ENCODE results near the gene TFPT. TPM values are rescaled to one million over a fixed set of nuclear protein-coding genes. Genes with fewer than 3 reads are reported as not detected.

Gene TFPT
- total and polyA plus RNA-seq, 10 of the 15 experiments (the other 5 are each of a cell fraction or from before 2014, with no cell fraction given): 1.7 to 40.2 (median 25.6) TPM

- 50% methylated on average over 2 of the region's 2 CpGs for WGBS (ENCODE audit: insufficient coverage, insufficient replicate concordance, low lambda C conversion rate, missing lambda C conversion rate)
- BruUV-seq (replicated peaks): no TSS peak
- no peak for TF ChIP-seq ZNF217 (IDR thresholded peaks at IDR 0.05)
- TF ChIP-seq DPF2 (IDR thresholded peaks at IDR 0.05): no peak
- TF ChIP-seq RB1 (IDR thresholded peaks at IDR 0.05; ENCODE audit: borderline replicate concordance): no peak
- TF ChIP-seq SP1 (IDR thresholded peaks at IDR 0.05; ENCODE audit: low read depth, low read length): no peak
- TF ChIP-seq CUX1 (IDR thresholded peaks at IDR 0.05; ENCODE audit: insufficient replicate concordance, low read depth, low read length): no peak
- no peak for TF ChIP-seq EP300 (IDR thresholded peaks at IDR 0.05; ENCODE audit: borderline replicate concordance in 1 of 2, control insufficient read depth in 1 of 2, low read depth in 2 of 2, low read length in 2 of 2)
- peaks cover 0 to 5% of the 10 kb centered on the region in 2 experiments; a peak in 3 of 4 replicates for H3K36me3 ChIP-seq (ENCODE audit: control insufficient read depth in 2 of 2, insufficient read depth in 2 of 2, low read length in 1 of 2)
- peaks cover 14% of the 10 kb centered on the region for H3K4me1 ChIP-seq (ENCODE audit: control insufficient read depth, insufficient read depth, low read length)
- no peaks in the 10 kb centered on the region for H3K27me3 ChIP-seq (replicated peaks in 1 of 2; ENCODE audit: control insufficient read depth in 2 of 2, insufficient read depth in 2 of 2, low read length in 1 of 2)
- intact Hi-C loops (cut with micrococcal nuclease; ENCODE audit: unreplicated experiment) (no loop called here), in situ Hi-C loops (cut with MboI) (loop anchor here (25.0 kb wide), 1 partner anchor 1528 kb away; the partner anchor contains the start of gene U2AF2)
- no peak overlapping the region for H3K4me2 ChIP-seq (ENCODE audit: control insufficient read depth, insufficient read depth)
- DNase-seq (ENCODE audit: low read depth, low spot score) (no peak), ATAC-seq (no peak), FAIRE-seq (no peak)
- ChIA-PET SMC1A (ENCODE audit: uncharacterized antibody, unreplicated experiment) (no interaction called here), POLR2A (no interaction called here), RAD21 (ENCODE audit: unreplicated experiment) (no interaction called here), CTCF (no interaction called here)
- H3K9me3 ChIP-seq (replicated peaks; ENCODE audit: control insufficient read depth, insufficient read depth, low read length): peaks cover 2% of the 10 kb centered on the region; the same call in 2 of the 3 replicates
- H3K4me3 ChIP-seq: no peak overlapping the region
- H3K9ac ChIP-seq (ENCODE audit: control insufficient read depth, insufficient read depth, low read length): no peak overlapping the region
- H4K20me1 ChIP-seq (ENCODE audit: control insufficient read depth, insufficient read depth): peaks cover 2% of the 10 kb centered on the region; the same call in 1 of the 2 replicates
- H2AFZ ChIP-seq (ENCODE audit: control insufficient read depth, low read depth, low read length): no peak overlapping the region
- H3K79me2 ChIP-seq (ENCODE audit: control insufficient read depth, insufficient read depth, low read length): peaks cover 15% of the 10 kb centered on the region
- H3K27ac ChIP-seq (ENCODE audit: control insufficient read depth, insufficient read depth): no peak overlapping the region
Measured at GRCh38 chr19:54133957-54134590, 18.6 kb upstream of the TFPT start.

Data from GM12878 (cell line).